Natural killer cell (primary cell): ENCODE data around the gene INPP1. TPM values are rescaled to one million over a fixed set of nuclear protein-coding genes. Genes with fewer than 3 reads are reported as not detected.
"Not testable (repeated sequence)": the region's sequence is repeated elsewhere in the genome, so short reads cannot be mapped to it uniquely, and the experiment has no call there.

Source experiments
- ATAC-seq, 3 donors: fragments of 150-1000 bp in 2 of 3; fragments of 200-7000 bp in 1 of 3; cut with Tn5 transposase; 1 replicate in 1 of 3; 2 replicates in 2 of 3; pipeline ENCODE4 v1.10.0; 2021; ENCODE audit warnings: mild to moderate bottlenecking in 2 of 3, moderate library complexity in 2 of 3
- DNase-seq, 2 donors: peaks; one replicate each; pipeline versions ENCODE4 v3.0.0 to v3.0.0-alpha.2; 2013 to 2021; ENCODE audit warnings: mixed read lengths in 1 of 2
- H3K27ac ChIP-seq: one replicate; pipeline ENCODE4 v1.5.1; 2013; ENCODE audit warnings: mild to moderate bottlenecking, low read length
- H3K27me3 ChIP-seq: one replicate; pipeline ENCODE4 v1.6.1; 2013; ENCODE audit warnings: low read length; ENCODE audit not compliant: control insufficient read depth, insufficient read depth
- H3K36me3 ChIP-seq: one replicate; pipeline ENCODE4 v1.6.1; 2013; ENCODE audit warnings: low read length; ENCODE audit not compliant: control insufficient read depth, insufficient read depth
- H3K4me1 ChIP-seq: one replicate; pipeline ENCODE4 v1.6.1; 2013; ENCODE audit warnings: low read length; ENCODE audit not compliant: control insufficient read depth, insufficient read depth
- H3K4me3 ChIP-seq: one replicate; pipeline ENCODE4 v1.5.1; 2013; ENCODE audit warnings: low read length
- H3K9me3 ChIP-seq: one replicate; pipeline ENCODE4 v1.6.1; 2013; ENCODE audit warnings: low read length; ENCODE audit not compliant: control insufficient read depth, insufficient read depth
- H3K27ac Mint-ChIP-seq, 2 donors: one replicate each; pipeline ENCODE4 v1.8.0; 2022; ENCODE audit warnings: mild to moderate bottlenecking in 2 of 2, mixed read lengths in 2 of 2, moderate library complexity in 1 of 2
- H3K27me3 Mint-ChIP-seq, 2 donors: one replicate each; pipeline ENCODE4 v1.8.0; 2022; ENCODE audit warnings: low read depth in 2 of 2, mixed read lengths in 2 of 2
- H3K36me3 Mint-ChIP-seq: one replicate; pipeline ENCODE4 v1.8.0; 2022; ENCODE audit warnings: mixed read lengths
- H3K4me1 Mint-ChIP-seq, 2 donors: one replicate each; pipeline ENCODE4 v1.8.0; 2022; ENCODE audit warnings: mixed read lengths in 2 of 2
- H3K4me3 Mint-ChIP-seq: one replicate; pipeline ENCODE4 v1.8.0; 2022; ENCODE audit warnings: mild to moderate bottlenecking, moderate library complexity, mixed read lengths
- H3K9me3 Mint-ChIP-seq, 2 donors: one replicate each; pipeline ENCODE4 v1.8.0; 2022; ENCODE audit warnings: mixed read lengths in 2 of 2
- CTCF ChIP-seq: fragments of 200-600 bp; IDR thresholded peaks from one replicate; pipeline ENCODE4 v1.8.0; 2022; ENCODE audit warnings: antibody characterized with exemption
- WGBS: methylation state at CpG from one replicate; pipeline ENCODE4 v1.1.7; 2013; ENCODE audit warnings: missing lambda C conversion rate; ENCODE audit not compliant: insufficient coverage; 5-methylcytosine and 5-hydroxymethylcytosine counted together
- intact Hi-C: fragments of 100-400 bp; cut with micrococcal nuclease; formaldehyde crosslinking; loops from one replicate; pipeline ENCODE4 v1.14.2; 2022
- total RNA-seq, 4 donors: library from RNA; stranded (reverse); fragments of 120-200 nt in 1 of 4; gene quantifications; one replicate each; pipeline versions ENCODE4 v1.2.3 to v1.2.4, GENCODE V29; 2013 to 2022

The INPP1 gene
- total RNA-seq, 3 donors from 2014 or later (not counting 1 experiment from before 2014, with no cell fraction given): 9.5 to 16.7 (median 9.6) TPM

- Histone ChIP-seq H3K4me1 (no peaks in the 10 kb centered on the region), H3K9me3 (no peaks in the 10 kb centered on the region), H3K27me3 (no peaks in the 10 kb centered on the region), H3K27ac (no peak overlapping the region), H3K4me3 (no peak overlapping the region), H3K36me3 (no peaks in the 10 kb centered on the region)
- intact Hi-C loops: no loop called here
- H3K4me3 Mint-ChIP-seq: no peak overlapping the region
- no peaks in the 10 kb centered on the region for H3K36me3 Mint-ChIP-seq
- ATAC-seq (no peak), DNase-seq (no peak)
- H3K27me3 Mint-ChIP-seq: peaks cover 28 to 35% of the 10 kb centered on the region in 2 donors
- no peak for TF ChIP-seq CTCF
- H3K9me3 Mint-ChIP-seq: no peaks in the 10 kb centered on the region
- 86% methylated on average over 6 of the region's 8 CpGs for WGBS
- no peaks in the 10 kb centered on the region for H3K4me1 Mint-ChIP-seq
- H3K27ac Mint-ChIP-seq: no peak overlapping the region
Observed at GRCh38 chr2:190333395-190333794, 10.0 kb upstream of the INPP1 start.

GRCh38 chr2:190333928-190334327, 9.5 kb upstream of the INPP1 start:
- ATAC-seq: no peak
- Histone ChIP-seq H3K9me3 (no peaks in the 10 kb centered on the region), H3K27me3 (no peaks in the 10 kb centered on the region), H3K4me1 (no peaks in the 10 kb centered on the region), H3K4me3 (no peak overlapping the region), H3K36me3 (no peaks in the 10 kb centered on the region), H3K27ac (no peak overlapping the region)
- no peaks in the 10 kb centered on the region for H3K4me1 Mint-ChIP-seq
- no peaks in the 10 kb centered on the region for H3K36me3 Mint-ChIP-seq
- no peak for DNase-seq
- WGBS: no CpG with 5 or more reads among the region's 2 CpGs
- intact Hi-C loops: no loop called here
- peaks cover 28 to 35% of the 10 kb centered on the region in 2 donors for H3K27me3 Mint-ChIP-seq
- H3K4me3 Mint-ChIP-seq: no peak overlapping the region
- H3K9me3 Mint-ChIP-seq: no peaks in the 10 kb centered on the region
- no peak overlapping the region for H3K27ac Mint-ChIP-seq
- no peak for TF ChIP-seq CTCF

- 78% methylated on average over 6 of the region's 8 CpGs for WGBS
- Histone ChIP-seq H3K36me3 (no peaks in the 10 kb centered on the region), H3K9me3 (no peaks in the 10 kb centered on the region), H3K27ac (no peak overlapping the region), H3K4me1 (no peaks in the 10 kb centered on the region), H3K4me3 (no peak overlapping the region), H3K27me3 (no peaks in the 10 kb centered on the region)
- no peak overlapping the region for H3K4me3 Mint-ChIP-seq
- no peak for TF ChIP-seq CTCF
- no peaks in the 10 kb centered on the region for H3K36me3 Mint-ChIP-seq
- no peaks in the 10 kb centered on the region for H3K9me3 Mint-ChIP-seq
- intact Hi-C loops: no loop called here
- H3K27me3 Mint-ChIP-seq: peaks cover 23 to 29% of the 10 kb centered on the region in 2 donors
- H3K27ac Mint-ChIP-seq: no peak overlapping the region
- H3K4me1 Mint-ChIP-seq: no peaks in the 10 kb centered on the region
- ATAC-seq (no peak), DNase-seq (no peak)
Observed at GRCh38 chr2:190334479-190335224, 8.7 kb upstream of the INPP1 start.

- DNase-seq (no peak), ATAC-seq (no peak)
- no peaks in the 10 kb centered on the region for H3K9me3 Mint-ChIP-seq
- no peak overlapping the region for H3K4me3 Mint-ChIP-seq
- H3K27ac Mint-ChIP-seq: no peak overlapping the region
- Histone ChIP-seq H3K4me1 (no peaks in the 10 kb centered on the region), H3K9me3 (no peaks in the 10 kb centered on the region), H3K36me3 (no peaks in the 10 kb centered on the region), H3K27me3 (no peaks in the 10 kb centered on the region), H3K27ac (no peak overlapping the region), H3K4me3 (no peak overlapping the region)
- no peaks in the 10 kb centered on the region for H3K36me3 Mint-ChIP-seq
- no peaks in the 10 kb centered on the region for H3K4me1 Mint-ChIP-seq
- no peak for TF ChIP-seq CTCF
- H3K27me3 Mint-ChIP-seq: peaks cover 18 to 24% of the 10 kb centered on the region in 2 donors
- intact Hi-C loops: no loop called here
Observed at GRCh38 chr2:190335225-190335559, 8.2 kb upstream of the INPP1 start.

GRCh38 chr2:190335584-190335983, 7.8 kb upstream of the INPP1 start:
- H3K4me1 ChIP-seq, H3K27ac ChIP-seq, H3K4me3 Mint-ChIP-seq, H3K4me1 Mint-ChIP-seq, H3K9me3 Mint-ChIP-seq, H3K36me3 Mint-ChIP-seq, H3K27me3 ChIP-seq, H3K4me3 ChIP-seq, H3K27ac Mint-ChIP-seq, H3K36me3 ChIP-seq, intact Hi-C loops, DNase-seq, ATAC-seq, H3K9me3 ChIP-seq: not testable (repeated sequence)
- H3K27me3 Mint-ChIP-seq: peaks cover 14 to 20% of the 10 kb centered on the region in 2 donors
- 98% methylated on average over 4 of the region's 4 CpGs for WGBS
